SK-N-SH (cell line): ENCODE results near the gene CHTF18. TPM values are rescaled to one million over a fixed set of nuclear protein-coding genes. Genes with fewer than 3 reads are reported as not detected.

Experiments used
- CTCF ChIA-PET: fragments of 300-600, 350-600 bp; formaldehyde crosslinking; extraction: SDS; loops from one replicate; lab custom pipeline; 2021; lab: Yijun Ruan, JAX
- POLR2A ChIA-PET: fragments of 350-600 bp; sonication (Branson Sonifier 250); formaldehyde crosslinking; extraction: SDS; loops from one replicate; lab custom pipeline; 2020; ENCODE audit warnings: antibody characterized with exemption, inconsistent platforms; lab: Yijun Ruan, JAX
- DNase-seq: peaks from one replicate; pipeline ENCODE4 v3.0.0; 2012
- H2AFZ ChIP-seq: fragments of 200-600 bp; sonication (generic); 2 replicates; pipeline ENCODE4 v1.8.1; 2016; ENCODE audit warnings: antibody characterized with exemption, mild to moderate bottlenecking, low read depth
- H3F3A ChIP-seq: fragments of 200-600 bp; sonication (generic); replicated peaks from 2 replicates; pipeline ENCODE3; 2016; ENCODE audit warnings: antibody characterized with exemption, mild to moderate bottlenecking; ENCODE audit not compliant: insufficient read depth
- H3K27ac ChIP-seq, 2 experiments: fragments of 200-500 bp in 1 of 2; fragments of 200-600 bp in 1 of 2; sonication (Bioruptor generic) in 1 of 2; sonication (generic), shearing (Covaris generic) in 1 of 2; 2 replicates each; pipeline versions ENCODE4 v1.5.1 to v1.6.1; 2014 to 2016; ENCODE audit warnings: low read depth in 2 of 2, inconsistent platforms in 1 of 2, low read length in 1 of 2, mild to moderate bottlenecking in 1 of 2, mixed read lengths in 1 of 2
- H3K27me3 ChIP-seq: fragments of 200-600 bp; sonication (generic), shearing (Covaris generic); 2 replicates; pipeline ENCODE4 v1.6.1; 2016; ENCODE audit warnings: mixed run types; ENCODE audit not compliant: insufficient read depth
- H3K36me3 ChIP-seq, 2 experiments: fragments of 200-500 bp in 1 of 2; fragments of 200-600 bp in 1 of 2; sonication (Bioruptor generic) in 1 of 2; sonication (generic) in 1 of 2; replicated peaks in 1 of 2; 2 replicates each; pipeline versions ENCODE3 to v1.5.1; 2014 to 2016; ENCODE audit warnings: low read length in 1 of 2, mild to moderate bottlenecking in 1 of 2; ENCODE audit not compliant: insufficient read depth in 2 of 2, control insufficient read depth in 1 of 2
- H3K4me1 ChIP-seq, 2 experiments: fragments of 200-500 bp in 1 of 2; fragments of 200-600 bp in 1 of 2; sonication (Bioruptor generic) in 1 of 2; sonication (generic), shearing (Covaris generic) in 1 of 2; 2 replicates each; pipeline versions ENCODE4 v1.5.1 to v1.6.1; 2014 to 2016; ENCODE audit warnings: low read depth in 1 of 2, low read length in 1 of 2, mixed run types in 1 of 2; ENCODE audit not compliant: insufficient read depth in 2 of 2, control insufficient read depth in 1 of 2
- H3K4me2 ChIP-seq: fragments of 200-600 bp; sonication (generic), shearing (Covaris generic); 2 replicates; pipeline ENCODE4 v1.6.1; 2017; ENCODE audit warnings: mixed run types
- H3K4me3 ChIP-seq, 2 experiments: fragments of 200-500 bp in 1 of 2; fragments of 200-600 bp in 1 of 2; sonication (Bioruptor generic) in 1 of 2; sonication (generic), shearing (Covaris generic) in 1 of 2; 2 replicates each; pipeline versions ENCODE4 v1.5.1 to v1.8.1; 2014 to 2016; ENCODE audit warnings: low read depth in 2 of 2, inconsistent platforms in 1 of 2, low read length in 1 of 2, mild to moderate bottlenecking in 1 of 2, mixed read lengths in 1 of 2, moderate library complexity in 1 of 2
- H3K79me2 ChIP-seq: fragments of 200-600 bp; sonication (generic); 2 replicates; pipeline ENCODE4 v1.8.1; 2017; ENCODE audit warnings: mild to moderate bottlenecking; ENCODE audit not compliant: insufficient read depth
- H3K9ac ChIP-seq: fragments of 200-600 bp; sonication (generic); 2 replicates; pipeline ENCODE4 v1.6.1; 2017; ENCODE audit warnings: mixed run types
- H3K9me2 ChIP-seq: fragments of 200-600 bp; sonication (generic); 2 replicates; pipeline ENCODE4 v1.6.1; 2017; ENCODE audit warnings: mixed run types
- H3K9me3 ChIP-seq: fragments of 200-600 bp; sonication (generic); 2 replicates; pipeline ENCODE4 v1.6.1; 2017; ENCODE audit warnings: mixed run types, mild to moderate bottlenecking, moderate library complexity
- H4K20me1 ChIP-seq: fragments of 200-600 bp; sonication (generic); 2 replicates; pipeline ENCODE4 v1.6.1; 2017; ENCODE audit warnings: mild to moderate bottlenecking, mixed run types; ENCODE audit not compliant: insufficient read depth
- CHD2 ChIP-seq: fragments of 150-350 bp; IDR thresholded peaks from 2 replicates; pipeline ENCODE4 v1.6.1; 2018; ENCODE audit warnings: low read length; ENCODE audit not compliant: partially characterized antibody
- EP300 ChIP-seq, 2 experiments: IDR thresholded peaks; 2 replicates each; pipeline versions ENCODE4 v1.4.0 to v1.6.1; 2012; ENCODE audit warnings: borderline replicate concordance in 1 of 2, low read depth in 1 of 2, low read length in 1 of 2
- EZH2phosphoT487 ChIP-seq: fragments of 200-600 bp; sonication (generic); IDR thresholded peaks from 2 replicates; pipeline ENCODE4 v1.6.1; 2017; ENCODE audit warnings: low read depth, mixed run types, mild to moderate bottlenecking, antibody characterized with exemption, moderate library complexity, borderline replicate concordance
- FOSL2 ChIP-seq: IDR thresholded peaks from 2 replicates; pipeline ENCODE4 v1.4.0; 2012; ENCODE audit warnings: low read depth, mild to moderate bottlenecking, moderate library complexity, borderline replicate concordance
- FOXM1 ChIP-seq: IDR thresholded peaks from 2 replicates; pipeline ENCODE4 v1.4.0; 2012; ENCODE audit warnings: low read depth, mild to moderate bottlenecking
- GABPA ChIP-seq: IDR thresholded peaks from 2 replicates; pipeline ENCODE4 v1.4.0; 2012; ENCODE audit warnings: low read depth, mild to moderate bottlenecking
- JUND ChIP-seq: IDR thresholded peaks from 2 replicates; pipeline ENCODE4 v1.4.0; 2012
- POLR2AphosphoS5 ChIP-seq: IDR thresholded peaks from 2 replicates; pipeline ENCODE4 v1.6.1; 2012; ENCODE audit warnings: low read depth, low read length
- RCOR1 ChIP-seq: fragments of 150-350 bp; IDR thresholded peaks from 2 replicates; pipeline ENCODE4 v1.6.1; 2017; ENCODE audit warnings: antibody characterized with exemption, low read length
- RFX5 ChIP-seq: IDR thresholded peaks from 2 replicates; pipeline ENCODE4 v1.6.1; 2012; ENCODE audit warnings: mild to moderate bottlenecking, improper control_type of control experiment, low read length
- SIN3A ChIP-seq: IDR thresholded peaks from 2 replicates; pipeline ENCODE4 v1.6.1; 2012; ENCODE audit warnings: low read depth, mild to moderate bottlenecking, low read length, moderate library complexity, borderline replicate concordance
- TCF12 ChIP-seq: IDR thresholded peaks from 2 replicates; pipeline ENCODE4 v1.4.0; 2012
- YY1 ChIP-seq: IDR thresholded peaks from 2 replicates; pipeline ENCODE4 v1.4.0; 2012; ENCODE audit warnings: low read depth, mild to moderate bottlenecking
- WGBS: methylation state at CpG from one replicate; pipeline ENCODE4 v1.1.6; 2017; ENCODE audit warnings: low lambda C conversion rate; 5-methylcytosine and 5-hydroxymethylcytosine counted together
- polyA plus RNA-seq, 3 experiments: library from polyadenylated mRNA; depleted of rRNA; stranded (reverse); fragments of >200 nt; gene quantifications; 2 replicates each; pipeline ENCODE4 v1.2.3, GENCODE V29; 2012
- TF ChIP-seq, protein P1 (sequence below): IDR thresholded peaks from 2 replicates; pipeline ENCODE4; 2012
- TF ChIP-seq, protein P2 (sequence below): fragments of 150-350 bp; IDR thresholded peaks from 2 replicates; pipeline ENCODE4 v1.6.1; 2017; ENCODE audit warnings: antibody characterized with exemption, low read length, low read depth, borderline replicate concordance
- TF ChIP-seq, protein P3 (sequence below): IDR thresholded peaks from 2 replicates; pipeline ENCODE4 v1.4.0; 2012; ENCODE audit warnings: low read depth, borderline replicate concordance
- TF ChIP-seq, protein P4 (sequence below): IDR thresholded peaks from 2 replicates; pipeline ENCODE4 v1.6.1; 2012; ENCODE audit warnings: mild to moderate bottlenecking, low read depth, low read length, moderate library complexity

Gene CHTF18
- polyA plus RNA-seq, 1 of the 3 experiments (the other 2 are of a cell fraction), result 17.7 TPM

DNA sequence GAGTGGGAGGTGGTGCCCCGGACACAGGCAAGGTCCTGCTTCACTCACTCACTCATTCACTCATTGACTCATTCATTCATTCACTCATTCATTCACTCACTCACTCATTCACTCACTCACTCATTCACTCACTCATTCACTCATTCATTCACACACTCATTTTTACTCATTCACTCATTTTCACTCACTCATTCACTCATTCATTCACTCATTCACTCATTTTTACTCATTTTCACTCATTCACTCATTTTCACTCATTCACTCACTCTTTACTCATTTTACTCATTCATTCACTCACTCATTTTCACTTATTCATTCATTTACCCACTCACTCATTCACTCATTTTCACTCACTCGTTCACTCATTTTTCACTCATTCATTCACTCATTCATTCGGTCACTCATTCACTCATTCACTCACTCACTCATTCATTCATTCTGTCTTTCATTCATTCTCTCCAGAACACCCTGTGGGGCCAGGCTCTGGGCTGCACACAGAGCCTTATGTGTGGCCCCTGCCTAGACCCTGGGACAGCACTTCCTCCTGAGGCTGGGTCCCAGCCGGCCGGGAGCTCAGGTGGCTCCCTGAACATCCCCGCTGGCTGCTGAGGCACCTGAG is 9.4 kb upstream of the CHTF18 start:
- Histone ChIP-seq H2AFZ (no peak overlapping the region), H4K20me1 (no peaks in the 10 kb centered on the region), H3K36me3 (no peaks in the 10 kb centered on the region), H3K27ac (no peak overlapping the region), H3K9ac (no peak overlapping the region), H3K4me1 (peaks cover 0 to 8% of the 10 kb centered on the region in 2 experiments; a peak in 1 of 4 replicates), H3K4me2 (no peak overlapping the region), H3K9me3 (no peaks in the 10 kb centered on the region), H3K27me3 (peaks cover 17% of the 10 kb centered on the region; the same call in 1 of the 2 replicates), H3K4me3 (no peak overlapping the region), H3F3A (no peaks in the 10 kb centered on the region), H3K79me2 (no peaks in the 10 kb centered on the region), H3K9me2 (no peaks in the 10 kb centered on the region)
- DNase-seq, result no peak
- ChIA-PET POLR2A (no interaction called here), CTCF (interaction anchor here (1.0 kb wide), 1 partner anchor 33 kb away, joined by 4 read pairs; no protein-coding TSS in a partner anchor)
- TF ChIP-seq, protein P1, sequence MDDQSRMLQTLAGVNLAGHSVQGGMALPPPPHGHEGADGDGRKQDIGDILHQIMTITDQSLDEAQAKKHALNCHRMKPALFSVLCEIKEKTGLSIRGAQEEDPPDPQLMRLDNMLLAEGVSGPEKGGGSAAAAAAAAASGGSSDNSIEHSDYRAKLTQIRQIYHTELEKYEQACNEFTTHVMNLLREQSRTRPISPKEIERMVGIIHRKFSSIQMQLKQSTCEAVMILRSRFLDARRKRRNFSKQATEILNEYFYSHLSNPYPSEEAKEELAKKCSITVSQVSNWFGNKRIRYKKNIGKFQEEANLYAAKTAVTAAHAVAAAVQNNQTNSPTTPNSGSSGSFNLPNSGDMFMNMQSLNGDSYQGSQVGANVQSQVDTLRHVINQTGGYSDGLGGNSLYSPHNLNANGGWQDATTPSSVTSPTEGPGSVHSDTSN, result no peak
- TF ChIP-seq JUND (no peak), FOXM1 (no peak), GABPA (no peak), RFX5 (no peak), RCOR1 (no peak), FOSL2 (no peak), SIN3A (no peak), EP300 (IDR thresholded peaks at IDR 0.05; ENCODE audit: borderline replicate concordance in 1 of 2, low read depth in 1 of 2, low read length in 1 of 2) (no peak), POLR2AphosphoS5 (no peak), YY1 (no peak), CHD2 (no peak), TCF12 (no peak), EZH2phosphoT487 (no peak)
- TF ChIP-seq, protein P2, sequence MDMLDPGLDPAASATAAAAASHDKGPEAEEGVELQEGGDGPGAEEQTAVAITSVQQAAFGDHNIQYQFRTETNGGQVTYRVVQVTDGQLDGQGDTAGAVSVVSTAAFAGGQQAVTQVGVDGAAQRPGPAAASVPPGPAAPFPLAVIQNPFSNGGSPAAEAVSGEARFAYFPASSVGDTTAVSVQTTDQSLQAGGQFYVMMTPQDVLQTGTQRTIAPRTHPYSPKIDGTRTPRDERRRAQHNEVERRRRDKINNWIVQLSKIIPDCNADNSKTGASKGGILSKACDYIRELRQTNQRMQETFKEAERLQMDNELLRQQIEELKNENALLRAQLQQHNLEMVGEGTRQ, result no peak
- TF ChIP-seq, protein P3, sequence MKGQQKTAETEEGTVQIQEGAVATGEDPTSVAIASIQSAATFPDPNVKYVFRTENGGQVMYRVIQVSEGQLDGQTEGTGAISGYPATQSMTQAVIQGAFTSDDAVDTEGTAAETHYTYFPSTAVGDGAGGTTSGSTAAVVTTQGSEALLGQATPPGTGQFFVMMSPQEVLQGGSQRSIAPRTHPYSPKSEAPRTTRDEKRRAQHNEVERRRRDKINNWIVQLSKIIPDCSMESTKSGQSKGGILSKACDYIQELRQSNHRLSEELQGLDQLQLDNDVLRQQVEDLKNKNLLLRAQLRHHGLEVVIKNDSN, result no peak
- TF ChIP-seq, protein P4, sequence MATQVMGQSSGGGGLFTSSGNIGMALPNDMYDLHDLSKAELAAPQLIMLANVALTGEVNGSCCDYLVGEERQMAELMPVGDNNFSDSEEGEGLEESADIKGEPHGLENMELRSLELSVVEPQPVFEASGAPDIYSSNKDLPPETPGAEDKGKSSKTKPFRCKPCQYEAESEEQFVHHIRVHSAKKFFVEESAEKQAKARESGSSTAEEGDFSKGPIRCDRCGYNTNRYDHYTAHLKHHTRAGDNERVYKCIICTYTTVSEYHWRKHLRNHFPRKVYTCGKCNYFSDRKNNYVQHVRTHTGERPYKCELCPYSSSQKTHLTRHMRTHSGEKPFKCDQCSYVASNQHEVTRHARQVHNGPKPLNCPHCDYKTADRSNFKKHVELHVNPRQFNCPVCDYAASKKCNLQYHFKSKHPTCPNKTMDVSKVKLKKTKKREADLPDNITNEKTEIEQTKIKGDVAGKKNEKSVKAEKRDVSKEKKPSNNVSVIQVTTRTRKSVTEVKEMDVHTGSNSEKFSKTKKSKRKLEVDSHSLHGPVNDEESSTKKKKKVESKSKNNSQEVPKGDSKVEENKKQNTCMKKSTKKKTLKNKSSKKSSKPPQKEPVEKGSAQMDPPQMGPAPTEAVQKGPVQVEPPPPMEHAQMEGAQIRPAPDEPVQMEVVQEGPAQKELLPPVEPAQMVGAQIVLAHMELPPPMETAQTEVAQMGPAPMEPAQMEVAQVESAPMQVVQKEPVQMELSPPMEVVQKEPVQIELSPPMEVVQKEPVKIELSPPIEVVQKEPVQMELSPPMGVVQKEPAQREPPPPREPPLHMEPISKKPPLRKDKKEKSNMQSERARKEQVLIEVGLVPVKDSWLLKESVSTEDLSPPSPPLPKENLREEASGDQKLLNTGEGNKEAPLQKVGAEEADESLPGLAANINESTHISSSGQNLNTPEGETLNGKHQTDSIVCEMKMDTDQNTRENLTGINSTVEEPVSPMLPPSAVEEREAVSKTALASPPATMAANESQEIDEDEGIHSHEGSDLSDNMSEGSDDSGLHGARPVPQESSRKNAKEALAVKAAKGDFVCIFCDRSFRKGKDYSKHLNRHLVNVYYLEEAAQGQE, result no peak
- 76% methylated on average over 6 of the region's 6 CpGs for WGBS
